CD8-positive, alpha-beta memory T cell (primary cell): ENCODE results near the gene TRIM24. TPM values are rescaled to one million over a fixed set of nuclear protein-coding genes. Genes with fewer than 3 reads are reported as not detected.
"Not testable (repeated sequence)": the region's sequence is repeated elsewhere in the genome, so short reads cannot be mapped to it uniquely, and the experiment has no call there.

ENCODE experiments used
- CTCF ChIA-PET: fragments of 350-600 bp; sonication (Branson Sonifier 250); formaldehyde crosslinking; loops from one replicate; lab custom pipeline; 2021; ENCODE audit warnings: antibody characterized with exemption; lab: Charles Lee
- POLR2A ChIA-PET: fragments of 350-600 bp; sonication (Branson Sonifier 250); formaldehyde crosslinking; loops from one replicate; lab custom pipeline; 2021; ENCODE audit warnings: antibody characterized with exemption; lab: Charles Lee
- DNase-seq, 5 donors: peaks; one replicate each; pipeline versions ENCODE4 v3.0.0 to v3.0.0-alpha.2; 2020 to 2022; ENCODE audit warnings: mixed read lengths in 1 of 5
- H3K27ac ChIP-seq: one replicate; pipeline ENCODE4 v1.7.0; 2013; ENCODE audit warnings: low read depth, mild to moderate bottlenecking, low read length, moderate library complexity
- H3K27me3 ChIP-seq: 2 replicates; pipeline ENCODE4 v1.7.0; 2013; ENCODE audit warnings: low read length, mild to moderate bottlenecking; ENCODE audit not compliant: insufficient read depth, poor library complexity, severe bottlenecking
- H3K36me3 ChIP-seq: 2 replicates; pipeline ENCODE4 v1.7.0; 2013; ENCODE audit warnings: mild to moderate bottlenecking, low read length, moderate library complexity; ENCODE audit not compliant: insufficient read depth
- H3K4me1 ChIP-seq: 2 replicates; pipeline ENCODE4 v1.7.0; 2013; ENCODE audit warnings: mild to moderate bottlenecking, low read length, moderate library complexity; ENCODE audit not compliant: insufficient read depth
- H3K4me3 ChIP-seq: 2 replicates; pipeline ENCODE4 v1.7.0; 2013; ENCODE audit warnings: mild to moderate bottlenecking, low read length
- H3K9me3 ChIP-seq: 2 replicates; pipeline ENCODE4 v1.7.0; 2013; ENCODE audit warnings: mild to moderate bottlenecking, low read length
- H3K27ac Mint-ChIP-seq, 8 donors: one replicate each; pipeline ENCODE4 v1.8.0; 2020 to 2021; ENCODE audit warnings: mixed read lengths in 8 of 8, mild to moderate bottlenecking in 6 of 8, inconsistent platforms in 3 of 8, moderate library complexity in 3 of 8
- H3K27me3 Mint-ChIP-seq, 2 donors: one replicate each; pipeline ENCODE4 v1.8.0; 2020 to 2021; ENCODE audit warnings: mixed read lengths in 2 of 2, mild to moderate bottlenecking in 1 of 2, moderate library complexity in 1 of 2
- H3K36me3 Mint-ChIP-seq, 3 donors: one replicate each; pipeline ENCODE4 v1.8.0; 2020 to 2021; ENCODE audit warnings: mixed read lengths in 3 of 3, inconsistent platforms in 1 of 3, mild to moderate bottlenecking in 1 of 3
- H3K4me1 Mint-ChIP-seq, 3 donors: one replicate each; pipeline ENCODE4 v1.8.0; 2020 to 2021; ENCODE audit warnings: mixed read lengths in 3 of 3, inconsistent platforms in 1 of 3, mild to moderate bottlenecking in 1 of 3
- H3K4me3 Mint-ChIP-seq, 7 donors: one replicate each; pipeline ENCODE4 v1.8.0; 2020 to 2021; ENCODE audit warnings: mixed read lengths in 7 of 7, mild to moderate bottlenecking in 6 of 7, moderate library complexity in 4 of 7, inconsistent platforms in 2 of 7
- H3K9me3 Mint-ChIP-seq, 5 donors: one replicate each; pipeline ENCODE4 v1.8.0; 2020 to 2022; ENCODE audit warnings: mixed read lengths in 5 of 5, mild to moderate bottlenecking in 3 of 5, moderate library complexity in 2 of 5, inconsistent platforms in 1 of 5
- polyA plus RNA-seq: library from polyadenylated mRNA; unstranded; fragments of 300-500 nt; fragmentation: Illumina TruSeq; gene quantifications from one replicate; pipeline ENCODE4 v1.2.3, GENCODE V29; 2021
- total RNA-seq, 2 experiments: library from RNA; stranded (reverse); gene quantifications; one replicate each; pipeline ENCODE4 v1.2.3, GENCODE V29; 2021

Gene TRIM24
- total and polyA plus RNA-seq, 3 experiments from 2014 or later, result 8.4 to 16.3 (median 15.2) TPM

DNA sequence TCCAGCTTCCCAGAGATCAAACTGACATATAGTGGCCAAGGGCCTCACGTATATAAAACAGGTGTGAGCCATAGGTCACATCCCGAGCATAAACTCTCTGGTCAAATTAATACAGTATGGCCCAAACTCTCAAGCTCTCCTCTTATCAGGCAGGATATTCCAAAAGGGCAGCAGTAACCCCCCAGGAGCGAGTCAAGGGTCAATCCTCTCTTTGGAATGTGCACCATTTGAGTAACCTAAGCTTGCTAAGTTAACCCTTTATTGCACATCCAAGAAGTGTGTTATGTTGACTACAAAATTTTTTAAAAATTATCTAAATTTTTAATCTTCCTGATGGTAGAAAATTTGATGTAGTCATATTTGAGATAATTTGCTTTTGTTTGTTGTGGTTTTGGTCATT is 4.5 kb upstream of the TRIM24 start:
- ChIA-PET POLR2A (no interaction called here), CTCF (no interaction called here)
- H3K4me3 ChIP-seq, result no peak overlapping the region
- no peaks in the 10 kb centered on the region for H3K9me3 ChIP-seq
- peaks cover 3% of the 10 kb centered on the region for H3K4me1 ChIP-seq
- no peak overlapping the region for H3K27ac ChIP-seq
- Mint-ChIP-seq H3K4me1 (peaks cover 4 to 10% (median 6%) of the 10 kb centered on the region in 3 donors), H3K36me3 (no peaks in the 10 kb centered on the region), H3K27ac (no peak overlapping the region), H3K4me3 (no peak overlapping the region), H3K27me3 (peaks cover 0 to 2% of the 10 kb centered on the region in 2 donors), H3K9me3 (no peaks in the 10 kb centered on the region)
- no peak for DNase-seq
- no peaks in the 10 kb centered on the region for H3K36me3 ChIP-seq
- no peaks in the 10 kb centered on the region for H3K27me3 ChIP-seq

DNA sequence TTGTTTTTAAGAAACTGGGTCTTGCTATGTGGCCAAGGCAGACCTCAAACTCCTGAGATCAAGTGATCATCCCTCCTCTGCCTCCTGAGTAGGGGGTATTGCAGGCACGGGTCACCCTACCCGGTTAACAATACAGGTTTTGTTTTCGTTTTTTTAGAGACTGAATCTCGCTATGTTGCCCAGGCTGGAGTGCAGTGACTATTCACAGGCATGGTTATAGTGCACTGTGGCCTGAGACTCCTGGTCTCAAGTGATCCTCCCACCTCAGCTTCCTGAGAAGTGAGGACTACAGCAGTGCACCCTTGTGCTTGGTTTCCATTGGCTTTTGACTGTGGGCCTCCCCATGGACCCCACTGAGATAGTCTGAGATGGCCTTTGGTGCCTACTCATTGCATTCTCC is 3.8 kb upstream of the TRIM24 start:
- Histone ChIP-seq H3K36me3 (no peaks in the 10 kb centered on the region), H3K27me3 (no peaks in the 10 kb centered on the region), H3K27ac (no peak overlapping the region), H3K4me1 (peaks cover 5% of the 10 kb centered on the region), H3K9me3 (no peaks in the 10 kb centered on the region), H3K4me3 (no peak overlapping the region)
- H3K36me3 Mint-ChIP-seq, result peaks cover 0 to 3% (median 0%) of the 10 kb centered on the region in 3 donors
- H3K27ac Mint-ChIP-seq, result no peak overlapping the region
- ChIA-PET CTCF (no interaction called here), POLR2A (interaction anchor here (0.5 kb wide), 1 partner anchor 249 kb away, joined by 3 read pairs; no protein-coding TSS in a partner anchor)
- H3K4me1 Mint-ChIP-seq, result peaks cover 7 to 12% (median 8%) of the 10 kb centered on the region in 3 donors
- peaks cover 0 to 2% of the 10 kb centered on the region in 2 donors for H3K27me3 Mint-ChIP-seq
- no peak overlapping the region for H3K4me3 Mint-ChIP-seq
- no peak for DNase-seq
- no peaks in the 10 kb centered on the region for H3K9me3 Mint-ChIP-seq

DNA sequence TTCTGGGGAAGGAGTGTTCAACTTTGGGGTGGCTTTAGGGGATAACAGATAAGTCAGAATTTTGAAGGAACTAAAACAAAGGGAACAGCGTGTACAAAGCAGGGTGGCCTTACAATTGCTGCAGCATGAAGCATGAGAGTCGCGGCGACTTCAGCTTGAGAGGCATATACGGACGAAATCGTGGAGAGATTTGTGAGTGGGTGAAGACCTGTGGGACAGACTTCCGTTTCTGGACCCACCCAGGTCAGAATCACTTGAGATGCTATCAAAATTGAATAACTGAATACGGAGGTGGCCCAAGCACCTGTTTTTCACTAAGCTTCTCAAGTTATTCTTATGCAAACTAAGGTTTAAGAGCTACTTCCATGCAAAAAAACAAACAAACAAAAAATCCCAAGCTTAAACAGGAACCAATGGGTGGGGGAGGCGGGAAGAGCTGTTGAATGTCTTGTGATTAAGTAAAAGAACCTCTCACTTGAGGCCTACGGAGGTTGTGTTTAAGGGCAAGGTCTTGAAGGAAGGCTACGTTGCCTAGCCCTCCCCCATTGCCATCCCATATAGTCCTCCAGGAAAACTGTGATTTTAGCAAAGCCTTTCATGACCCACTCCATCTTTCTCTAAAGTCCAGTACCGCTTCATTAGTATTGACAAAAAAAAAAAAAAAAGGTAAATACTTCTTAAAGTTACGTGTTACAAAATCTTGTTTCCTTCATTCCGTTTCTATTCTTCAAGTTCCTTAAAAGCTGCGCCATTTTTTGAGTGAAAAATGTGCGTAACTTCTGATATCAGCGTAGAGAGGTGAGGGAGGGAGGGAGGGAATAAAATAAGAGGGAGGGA is 1.3 kb upstream of the TRIM24 start:
- Histone ChIP-seq H3K4me1 (peaks cover 15% of the 10 kb centered on the region), H3K36me3 (no peaks in the 10 kb centered on the region), H3K9me3 (no peaks in the 10 kb centered on the region), H3K27me3 (no peaks in the 10 kb centered on the region), H3K27ac (no peak overlapping the region), H3K4me3 (no peak overlapping the region)
- peak overlapping the region in 1 of 8 donors; percentile 10 for H3K27ac Mint-ChIP-seq
- H3K4me3 Mint-ChIP-seq, result peak overlapping the region in 1 of 7 donors; percentile 74
- ChIA-PET CTCF (interaction anchor here (1.6 to 2.0 kb wide), 2 partner anchors 9 to 280 kb away, joined by 6 read pairs; no protein-coding TSS in a partner anchor), POLR2A (interaction anchor here (0.6 kb wide), 1 partner anchor 645 kb away, joined by 8 read pairs; no protein-coding TSS in a partner anchor)
- DNase-seq, result no peak
- no peaks in the 10 kb centered on the region for H3K9me3 Mint-ChIP-seq
- H3K4me1 Mint-ChIP-seq, result peaks cover 24 to 28% (median 27%) of the 10 kb centered on the region in 3 donors
- H3K36me3 Mint-ChIP-seq, result peaks cover 0 to 9% (median 0%) of the 10 kb centered on the region in 3 donors
- peaks cover 0 to 2% of the 10 kb centered on the region in 2 donors for H3K27me3 Mint-ChIP-seq

DNA sequence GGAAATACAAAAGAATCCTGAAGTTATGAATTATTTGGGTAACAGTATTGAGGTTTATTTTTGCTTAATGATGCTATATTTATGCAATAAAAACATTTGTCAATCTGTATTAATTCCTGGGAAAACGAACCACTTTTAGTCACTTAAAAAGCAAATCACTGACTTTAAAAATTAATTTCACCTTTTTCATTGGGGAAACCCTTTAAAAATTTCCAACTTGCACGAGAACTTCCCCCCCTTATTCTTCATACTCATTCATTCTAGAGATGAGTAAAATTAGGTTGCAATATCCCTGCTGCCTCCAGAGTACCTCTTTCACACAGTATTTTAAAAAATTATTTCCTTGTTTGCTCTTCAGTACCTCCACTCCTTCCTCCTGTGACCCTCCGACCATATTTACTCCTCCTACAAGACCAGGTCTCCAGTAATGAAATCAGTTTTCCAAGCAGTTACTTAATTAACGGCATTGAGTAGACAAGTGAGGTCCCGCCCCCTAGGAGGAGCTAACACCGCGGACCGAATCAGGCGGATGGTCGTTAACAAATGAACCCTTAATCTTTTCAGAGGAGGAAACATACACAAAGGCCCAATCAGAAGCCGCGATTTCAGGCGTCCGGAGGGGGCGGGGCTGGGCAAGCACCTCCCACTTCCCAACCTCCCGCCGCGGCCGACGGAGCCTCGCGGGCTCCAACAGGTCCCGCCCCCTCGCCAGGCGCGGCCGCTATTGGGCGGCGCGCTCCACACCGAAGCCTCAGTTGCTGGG is 465 bp upstream of the TRIM24 start:
- Mint-ChIP-seq H3K36me3 (peaks cover 0 to 9% (median 0%) of the 10 kb centered on the region in 3 donors), H3K27ac (peak overlapping the region; percentile 20 to 88 (median 57)), H3K9me3 (no peaks in the 10 kb centered on the region), H3K27me3 (peaks cover 0 to 2% of the 10 kb centered on the region in 2 donors), H3K4me3 (peak overlapping the region; percentile 55 to 97 (median 82)), H3K4me1 (peaks cover 25 to 34% (median 31%) of the 10 kb centered on the region in 3 donors)
- ChIA-PET POLR2A (interaction anchor here (1.0 kb wide), 1 partner anchor 458 kb away, joined by 3 read pairs; the partner anchor contains the start of gene CREB3L2), CTCF (no interaction called here)
- H3K4me3 ChIP-seq, result peak overlapping the region; percentile 60
- H3K4me1 ChIP-seq, result peaks cover 15% of the 10 kb centered on the region
- no peaks in the 10 kb centered on the region for H3K9me3 ChIP-seq
- no peak overlapping the region for H3K27ac ChIP-seq
- H3K36me3 ChIP-seq, result no peaks in the 10 kb centered on the region
- DNase-seq, result peak; percentile 96 to 98 (median 98)
- H3K27me3 ChIP-seq, result no peaks in the 10 kb centered on the region

GRCh38 chr7:138460649-138461607 is 869 bp downstream of the TRIM24 start:
- Mint-ChIP-seq H3K27me3 (peaks cover 0 to 2% of the 10 kb centered on the region in 2 donors), H3K4me1 (peaks cover 31 to 43% (median 43%) of the 10 kb centered on the region in 3 donors), H3K4me3 (peak overlapping the region; percentile 90 to 98 (median 95)), H3K9me3 (no peaks in the 10 kb centered on the region), H3K36me3 (peaks cover 0 to 9% (median 0%) of the 10 kb centered on the region in 3 donors), H3K27ac (peak overlapping the region; percentile 30 to 98 (median 92))
- ChIA-PET POLR2A (interaction anchor here (0.6 to 0.8 kb wide), 2 partner anchors 262 to 292 kb away, joined by 3 to 4 read pairs; no protein-coding TSS in a partner anchor), CTCF (no interaction called here)
- no peaks in the 10 kb centered on the region for H3K9me3 ChIP-seq
- peak overlapping the region; percentile 86 for H3K4me3 ChIP-seq
- DNase-seq, result peak; percentile 45 to 75 (median 57)
- H3K27me3 ChIP-seq, result no peaks in the 10 kb centered on the region
- peak overlapping the region; percentile 74 for H3K27ac ChIP-seq
- H3K36me3 ChIP-seq, result no peaks in the 10 kb centered on the region
- H3K4me1 ChIP-seq, result peaks cover 15% of the 10 kb centered on the region

DNA sequence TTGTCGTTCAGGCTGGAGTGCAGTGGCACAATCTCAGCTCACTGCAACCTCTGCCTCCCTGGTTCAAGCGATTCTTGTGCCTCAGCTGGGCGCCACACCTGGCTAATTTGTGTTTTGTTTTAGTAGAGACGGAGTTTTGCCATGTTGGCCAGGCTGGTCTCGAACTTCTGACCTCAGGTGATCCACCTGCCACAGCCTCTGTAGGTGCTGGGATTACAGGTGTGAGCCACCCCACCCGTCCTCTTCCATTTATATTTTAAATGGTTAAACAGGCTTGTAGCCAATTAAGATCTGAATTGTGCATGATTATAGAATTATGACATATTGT is 3.2 kb downstream of the TRIM24 start:
- H3K9me3 Mint-ChIP-seq, H3K27ac ChIP-seq, DNase-seq, H3K4me3 ChIP-seq, H3K27me3 ChIP-seq, H3K9me3 ChIP-seq, H3K36me3 ChIP-seq, POLR2A ChIA-PET, H3K27me3 Mint-ChIP-seq, H3K36me3 Mint-ChIP-seq: not testable (repeated sequence)
- H3K4me1 ChIP-seq, result peaks cover 15% of the 10 kb centered on the region
- H3K4me1 Mint-ChIP-seq, result peaks cover 41 to 64% (median 57%) of the 10 kb centered on the region in 3 donors
- H3K4me3 Mint-ChIP-seq, result peak overlapping the region in 6 of 7 donors; percentile 41 to 90 (median 62)
- H3K27ac Mint-ChIP-seq, result peak overlapping the region in 3 of 8 donors; percentile 37 to 51 (median 42)
- CTCF ChIA-PET, result interaction anchor here (0.7 to 0.8 kb wide), 2 partner anchors 8 to 42 kb away, joined by 3 read pairs; no protein-coding TSS in a partner anchor

GRCh38 chr7:138465046-138465445 is 5.0 kb downstream of the TRIM24 start:
- POLR2A ChIA-PET, result no interaction called here
- H3K27me3 ChIP-seq, result no peaks in the 10 kb centered on the region
- no peaks in the 10 kb centered on the region for H3K9me3 ChIP-seq
- H3K4me3 ChIP-seq, result no peak overlapping the region
- CTCF ChIA-PET, result no interaction called here
- Mint-ChIP-seq H3K4me1 (peaks cover 48 to 76% (median 56%) of the 10 kb centered on the region in 3 donors), H3K4me3 (no peak overlapping the region), H3K27me3 (peaks cover 0 to 2% of the 10 kb centered on the region in 2 donors), H3K9me3 (no peaks in the 10 kb centered on the region), H3K27ac (peak overlapping the region in 1 of 8 donors; percentile 17), H3K36me3 (peaks cover 0 to 9% (median 2%) of the 10 kb centered on the region in 3 donors)
- no peak overlapping the region for H3K27ac ChIP-seq
- no peaks in the 10 kb centered on the region for H3K36me3 ChIP-seq
- peaks cover 16% of the 10 kb centered on the region for H3K4me1 ChIP-seq
- no peak for DNase-seq
